Fibroblast of pulmonary artery (primary cell): ENCODE measurements around the gene MTHFD1L.

ENCODE experiments used
- DNase-seq: peaks from one replicate; pipeline ENCODE4 v3.0.0-alpha.2; 2010; ENCODE audit warnings: low read depth
- H3K4me3 ChIP-seq: replicated peaks from 2 replicates; pipeline ENCODE4 v1.5.1; 2011; ENCODE audit warnings: low read depth, mild to moderate bottlenecking, control low read depth, low read length, moderate library complexity
- TF ChIP-seq, protein P1 (sequence below): IDR thresholded peaks from 2 replicates; pipeline ENCODE4 v1.5.1; 2011; ENCODE audit warnings: mild to moderate bottlenecking, control low read depth, low read length, inconsistent platforms; ENCODE audit errors: missing control alignments

Gene MTHFD1L

DNA sequence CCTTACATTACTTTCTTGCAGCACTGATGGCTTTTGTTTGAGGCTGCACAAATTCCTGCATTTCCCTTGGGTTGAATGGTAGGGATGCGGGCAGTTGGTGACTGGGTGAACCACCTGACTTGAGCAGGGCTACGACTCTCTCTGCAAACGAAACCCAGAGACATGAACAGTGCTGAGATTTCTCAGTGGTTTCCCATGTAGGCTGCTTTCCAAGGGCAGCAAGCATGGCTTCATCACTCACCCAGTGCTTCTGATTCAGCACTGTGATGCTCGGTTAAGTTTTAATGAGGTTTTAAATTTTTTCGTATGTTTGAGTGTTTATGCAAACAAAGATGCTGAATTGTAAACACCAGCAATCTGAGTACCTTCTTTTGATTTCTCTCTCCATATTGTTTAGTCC lies 127.2 kb downstream of the MTHFD1L start:
- TF ChIP-seq, protein P1, sequence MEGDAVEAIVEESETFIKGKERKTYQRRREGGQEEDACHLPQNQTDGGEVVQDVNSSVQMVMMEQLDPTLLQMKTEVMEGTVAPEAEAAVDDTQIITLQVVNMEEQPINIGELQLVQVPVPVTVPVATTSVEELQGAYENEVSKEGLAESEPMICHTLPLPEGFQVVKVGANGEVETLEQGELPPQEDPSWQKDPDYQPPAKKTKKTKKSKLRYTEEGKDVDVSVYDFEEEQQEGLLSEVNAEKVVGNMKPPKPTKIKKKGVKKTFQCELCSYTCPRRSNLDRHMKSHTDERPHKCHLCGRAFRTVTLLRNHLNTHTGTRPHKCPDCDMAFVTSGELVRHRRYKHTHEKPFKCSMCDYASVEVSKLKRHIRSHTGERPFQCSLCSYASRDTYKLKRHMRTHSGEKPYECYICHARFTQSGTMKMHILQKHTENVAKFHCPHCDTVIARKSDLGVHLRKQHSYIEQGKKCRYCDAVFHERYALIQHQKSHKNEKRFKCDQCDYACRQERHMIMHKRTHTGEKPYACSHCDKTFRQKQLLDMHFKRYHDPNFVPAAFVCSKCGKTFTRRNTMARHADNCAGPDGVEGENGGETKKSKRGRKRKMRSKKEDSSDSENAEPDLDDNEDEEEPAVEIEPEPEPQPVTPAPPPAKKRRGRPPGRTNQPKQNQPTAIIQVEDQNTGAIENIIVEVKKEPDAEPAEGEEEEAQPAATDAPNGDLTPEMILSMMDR, result no peak
- H3K4me3 ChIP-seq, result no peak overlapping the region
- DNase-seq, result no peak

DNA sequence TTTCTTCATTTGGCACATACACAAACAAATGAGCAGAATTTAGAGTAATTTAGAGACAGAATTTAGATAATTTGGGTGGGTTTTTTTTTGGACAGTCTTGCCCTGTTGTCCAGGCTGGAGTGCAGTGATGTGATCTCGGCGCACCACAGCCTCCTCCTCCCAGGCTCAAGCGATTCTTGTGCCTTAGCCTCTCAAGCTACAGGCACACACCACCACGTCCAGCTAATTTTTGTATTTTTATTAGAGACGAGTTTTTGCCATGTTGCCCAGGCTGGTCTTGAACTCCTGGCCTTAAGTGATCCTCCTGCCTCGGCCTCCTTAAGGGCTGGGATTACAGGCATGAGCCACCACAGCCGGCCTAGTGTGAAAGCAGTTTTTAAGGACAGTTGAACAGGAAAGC lies 127.8 kb downstream of the MTHFD1L start:
- TF ChIP-seq, protein P1, result no peak
- no peak for DNase-seq
- H3K4me3 ChIP-seq, result no peak overlapping the region

DNA sequence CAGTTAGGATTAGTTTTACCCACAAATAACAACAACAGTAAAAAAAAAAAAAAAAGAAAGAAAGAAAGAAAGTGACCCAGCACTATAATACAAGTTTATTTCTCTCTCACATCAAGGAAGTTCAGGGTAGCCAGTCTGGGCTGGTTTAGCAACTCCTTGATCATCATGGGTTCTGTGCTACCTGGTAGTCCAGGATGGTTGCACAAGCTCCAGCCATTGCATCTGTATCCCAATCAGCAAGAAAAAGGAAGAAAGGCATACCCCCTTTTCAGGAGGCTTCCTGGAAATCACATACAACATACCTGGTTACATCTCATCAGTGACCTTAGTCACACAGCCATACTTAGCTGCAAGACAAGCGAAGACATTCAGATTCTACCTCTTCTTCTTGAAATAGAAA lies 128.5 kb downstream of the MTHFD1L start:
- no peak overlapping the region for H3K4me3 ChIP-seq
- TF ChIP-seq, protein P1, result no peak

DNA sequence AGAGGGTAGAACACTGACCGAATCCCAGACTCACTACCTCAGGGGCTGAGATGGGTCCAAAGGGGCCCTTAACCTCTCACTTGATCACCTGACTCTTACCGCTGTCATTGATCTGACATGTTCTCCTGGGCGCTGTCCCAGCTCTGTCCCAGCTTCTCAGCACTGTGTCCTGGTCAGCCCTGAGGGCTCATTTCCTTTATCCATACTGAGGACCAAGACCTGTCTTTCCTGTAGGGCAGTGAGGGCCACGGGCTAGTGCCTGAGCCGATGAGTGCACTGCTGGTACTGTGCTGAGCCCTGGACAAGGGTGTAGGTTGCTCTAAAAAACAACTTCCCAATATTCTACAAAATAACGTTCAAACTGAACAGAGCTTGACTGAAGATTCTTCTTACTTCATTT lies 131.5 kb downstream of the MTHFD1L start:
- no peak for DNase-seq
- no peak overlapping the region for H3K4me3 ChIP-seq
- TF ChIP-seq, protein P1, result no peak

More for the DNA sequence above, 128.5 kb downstream of the MTHFD1L start:
- no peak for DNase-seq

DNA sequence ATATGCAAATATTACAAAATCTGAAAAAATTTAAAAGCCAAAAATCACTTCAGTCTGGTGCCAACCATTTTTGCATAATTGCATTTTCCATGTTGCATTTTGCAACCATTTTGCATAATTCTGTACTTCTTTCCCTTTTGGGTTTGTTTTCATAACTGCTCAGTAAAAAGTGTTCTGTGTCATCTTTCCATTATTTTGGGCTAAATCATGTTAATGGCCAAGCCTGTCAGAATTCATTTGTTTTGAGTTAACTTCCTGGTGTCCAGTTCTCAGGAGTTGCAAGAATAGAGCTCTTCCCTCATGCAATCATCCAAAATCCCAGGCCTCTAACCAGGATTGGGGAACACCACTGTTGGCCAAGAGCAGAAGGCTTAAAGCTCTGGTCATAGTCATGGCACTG lies 133.6 kb downstream of the MTHFD1L start:
- TF ChIP-seq, protein P1, result no peak
- no peak overlapping the region for H3K4me3 ChIP-seq
- no peak for DNase-seq

DNA sequence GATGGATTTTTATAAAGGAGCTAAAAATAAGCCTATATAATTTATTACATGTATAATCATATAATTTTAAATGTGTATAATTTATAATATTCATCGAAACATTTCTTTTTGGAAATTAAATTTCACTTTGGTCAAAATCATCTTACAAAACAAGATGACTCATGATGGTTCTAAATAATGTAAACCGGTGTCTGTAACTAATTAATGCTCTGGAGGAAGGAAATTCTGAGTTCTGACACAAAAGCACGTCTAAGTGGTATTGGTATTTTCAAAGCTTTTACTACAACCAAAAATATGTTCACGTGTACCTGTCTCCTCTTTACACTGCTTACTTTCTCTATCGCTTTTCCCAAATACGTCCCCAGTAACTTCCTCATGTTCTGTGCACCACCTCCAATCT lies 134.1 kb downstream of the MTHFD1L start:
- TF ChIP-seq, protein P1, result no peak
- H3K4me3 ChIP-seq, result no peak overlapping the region
- DNase-seq, result no peak

DNA sequence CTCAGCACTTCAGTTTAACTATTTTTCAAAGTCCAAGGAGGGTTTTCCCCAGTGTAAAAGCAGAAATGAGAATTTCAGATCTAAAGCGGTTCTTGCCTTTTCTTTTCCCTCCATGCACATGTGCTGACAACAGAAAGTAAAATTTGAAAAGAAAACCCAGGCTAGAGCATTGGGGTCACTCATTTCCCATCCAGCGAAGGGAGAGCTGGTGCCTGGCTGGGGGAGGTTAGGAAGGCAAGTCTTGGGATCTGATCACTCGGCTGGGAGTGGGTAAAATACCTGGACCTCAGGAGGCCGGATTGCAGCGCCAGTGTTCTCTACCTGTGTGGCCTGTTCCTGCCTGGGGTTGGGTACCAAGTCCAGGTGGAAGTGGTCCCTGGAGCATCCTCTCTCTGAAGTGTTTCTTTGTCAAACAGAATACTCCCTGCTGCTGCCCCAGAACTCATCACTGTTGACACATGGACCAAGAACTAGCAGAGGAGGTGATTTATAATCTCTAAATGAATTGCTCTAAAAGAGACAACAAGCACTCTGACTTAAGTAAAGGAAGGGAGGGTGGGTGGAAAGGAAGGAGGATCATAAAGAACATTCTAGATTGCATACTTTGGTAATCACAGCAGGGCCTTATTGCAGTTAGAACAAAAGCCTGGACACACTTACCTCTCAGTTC lies 136.0 kb downstream of the MTHFD1L start:
- DNase-seq, result no peak
- TF ChIP-seq, protein P1, result no peak
- H3K4me3 ChIP-seq, result no peak overlapping the region
